HEK293 (cell line): ENCODE measurements around the gene RHOT2.
A peak's percentile ranks its signal among the peaks of the same experiment; 100 is the strongest.

Experiments
- AEBP2 ChIP-seq: fragments of 450-650 bp; formaldehyde crosslinking; IDR thresholded peaks from 2 replicates; pipeline ENCODE4 v1.5.1; 2016; ENCODE audit warnings: missing biosample characterization, missing genetic modification characterization, borderline replicate concordance
- ELK4 ChIP-seq: IDR thresholded peaks from 2 replicates; pipeline ENCODE4 v1.6.1; 2011; ENCODE audit warnings: mild to moderate bottlenecking, low read depth, low read length, borderline replicate concordance
- HIC1 ChIP-seq: fragments of 450-650 bp; formaldehyde crosslinking; IDR thresholded peaks from 2 replicates; pipeline ENCODE4 v1.5.1; 2016; ENCODE audit warnings: missing biosample characterization, missing genetic modification characterization
- HOXC10 ChIP-seq: sonication (generic); formaldehyde crosslinking; IDR thresholded peaks from 2 replicates; pipeline ENCODE4 v1.8.1; 2023; ENCODE audit warnings: mild to moderate bottlenecking, missing genetic modification reagents
- KLF1 ChIP-seq: fragments of 450-650 bp; formaldehyde crosslinking; IDR thresholded peaks from 2 replicates; pipeline ENCODE4 v1.5.1; 2016; ENCODE audit warnings: missing biosample characterization, missing genetic modification characterization
- KLF10 ChIP-seq: fragments of 450-650 bp; IDR thresholded peaks from 2 replicates; pipeline ENCODE4 v1.5.1; 2018; ENCODE audit warnings: missing biosample characterization, mild to moderate bottlenecking, missing genetic modification characterization
- KLF8 ChIP-seq: fragments of 450-650 bp; formaldehyde crosslinking; IDR thresholded peaks from 2 replicates; pipeline ENCODE4 v1.5.1; 2016; ENCODE audit warnings: missing biosample characterization, missing genetic modification characterization
- KLF9 ChIP-seq: fragments of 450-650 bp; formaldehyde crosslinking; IDR thresholded peaks from 2 replicates; pipeline ENCODE4 v1.5.1; 2016; ENCODE audit warnings: missing biosample characterization, missing genetic modification characterization, low read depth
- MYNN ChIP-seq: fragments of 450-650 bp; formaldehyde crosslinking; IDR thresholded peaks from 2 replicates; pipeline ENCODE4 v1.5.1; 2016; ENCODE audit warnings: missing biosample characterization, missing genetic modification characterization, borderline replicate concordance
- OSR2 ChIP-seq: fragments of 450-650 bp; formaldehyde crosslinking; IDR thresholded peaks from 2 replicates; pipeline ENCODE4 v1.5.1; 2016; ENCODE audit warnings: missing biosample characterization, missing genetic modification characterization
- REST ChIP-seq: fragments of 450-650 bp; formaldehyde crosslinking; IDR thresholded peaks from 2 replicates; pipeline ENCODE4 v1.5.1; 2016; ENCODE audit warnings: missing biosample characterization, missing genetic modification characterization
- SALL2 ChIP-seq: fragments of 450-650 bp; formaldehyde crosslinking; IDR thresholded peaks from 2 replicates; pipeline ENCODE4 v1.5.0; 2017; ENCODE audit warnings: missing biosample characterization, mild to moderate bottlenecking, missing genetic modification characterization, borderline replicate concordance
- SCRT1 ChIP-seq: fragments of 450-650 bp; formaldehyde crosslinking; IDR thresholded peaks from 2 replicates; pipeline ENCODE4 v1.5.1; 2016; ENCODE audit warnings: missing biosample characterization, missing genetic modification characterization, borderline replicate concordance
- SP7 ChIP-seq: fragments of 450-650 bp; formaldehyde crosslinking; IDR thresholded peaks from 2 replicates; pipeline ENCODE4 v1.5.1; 2016; ENCODE audit warnings: missing biosample characterization, missing genetic modification characterization
- TRIM28 ChIP-seq: IDR thresholded peaks from 2 replicates; pipeline ENCODE4 v1.6.1; 2011; ENCODE audit warnings: low read length, control low read depth, borderline replicate concordance
- ZBTB6 ChIP-seq: fragments of 450-650 bp; formaldehyde crosslinking; IDR thresholded peaks from 2 replicates; pipeline ENCODE4 v1.5.1; 2017; ENCODE audit warnings: missing biosample characterization, missing genetic modification characterization
- ZFP41 ChIP-seq: fragments of 450-650 bp; formaldehyde crosslinking; IDR thresholded peaks from 2 replicates; pipeline ENCODE4 v1.5.1; 2016; ENCODE audit warnings: missing biosample characterization, missing genetic modification characterization, borderline replicate concordance
- ZNF202 ChIP-seq: fragments of 450-650 bp; formaldehyde crosslinking; IDR thresholded peaks from 2 replicates; pipeline ENCODE4 v1.5.1; 2016; ENCODE audit warnings: missing biosample characterization, missing genetic modification characterization, borderline replicate concordance
- ZNF398 ChIP-seq: fragments of 450-650 bp; formaldehyde crosslinking; IDR thresholded peaks from 2 replicates; pipeline ENCODE4 v1.5.1; 2017; ENCODE audit warnings: missing biosample characterization, missing genetic modification characterization
- ZNF521 ChIP-seq: fragments of 450-650 bp; formaldehyde crosslinking; IDR thresholded peaks from 2 replicates; pipeline ENCODE4 v1.5.1; 2017; ENCODE audit warnings: missing biosample characterization, mild to moderate bottlenecking, missing genetic modification characterization
- ZNF548 ChIP-seq: fragments of 450-650 bp; formaldehyde crosslinking; IDR thresholded peaks from 2 replicates; pipeline ENCODE4 v1.5.1; 2016; ENCODE audit warnings: missing biosample characterization, missing genetic modification characterization
- ZNF660 ChIP-seq: fragments of 450-650 bp; IDR thresholded peaks from 2 replicates; pipeline ENCODE4 v1.5.1; 2018; ENCODE audit warnings: missing biosample characterization, mild to moderate bottlenecking, missing genetic modification characterization
- ZNF692 ChIP-seq: fragments of 450-650 bp; formaldehyde crosslinking; IDR thresholded peaks from 2 replicates; pipeline ENCODE4 v1.5.1; 2016; ENCODE audit warnings: missing biosample characterization, missing genetic modification characterization
- ZNF747 ChIP-seq: fragments of 450-650 bp; formaldehyde crosslinking; IDR thresholded peaks from 2 replicates; pipeline ENCODE4 v1.5.1; 2016; ENCODE audit warnings: missing biosample characterization, missing genetic modification characterization
- ZNF792 ChIP-seq: fragments of 450-650 bp; formaldehyde crosslinking; IDR thresholded peaks from 2 replicates; pipeline ENCODE4 v1.5.1; 2016; ENCODE audit warnings: missing biosample characterization, missing genetic modification characterization
- ZXDB ChIP-seq: fragments of 450-650 bp; formaldehyde crosslinking; IDR thresholded peaks from 2 replicates; pipeline ENCODE4 v1.5.1; 2016; ENCODE audit warnings: missing biosample characterization, missing genetic modification characterization

Gene RHOT2

GRCh38 chr16:720990-721764 is 53.2 kb downstream of the RHOT2 start, which contains the start of gene ANTKMT (continued):
- TF ChIP-seq ZNF692, result 0 out of 2 replicates have a peak, but pooled peaks have one; percentile 2
- no peak for TF ChIP-seq ZNF747 (tag by site-specific recombination)
- TF ChIP-seq OSR2, result peak; percentile 45; the same call in 1 of the 2 replicates
- TF ChIP-seq ZXDB (tag by site-specific recombination), result no peak
- peak; percentile 73; the same call in 1 of the 2 replicates for TF ChIP-seq KLF10 (tag by site-specific recombination)
- TF ChIP-seq KLF8 (tag by site-specific recombination), result peak; percentile 47; the same call in 1 of the 2 replicates
- peak; percentile 41; the same call in 1 of the 2 replicates for TF ChIP-seq ZNF398 (tag by site-specific recombination)
- TF ChIP-seq ZNF202 (tag by site-specific recombination), result no peak
- TF ChIP-seq AEBP2 (tag by site-specific recombination), result no peak
- peak; percentile 69; the same call in 1 of the 2 replicates for TF ChIP-seq HIC1
- TF ChIP-seq ELK4, result peak; percentile 38; the same call in 1 of the 2 replicates
- TF ChIP-seq ZBTB6, result peak; percentile 55; the same call in 1 of the 2 replicates
- TF ChIP-seq ZNF660 (tag by site-specific recombination), result peak; percentile 88
- TF ChIP-seq KLF1 (tag by site-specific recombination), result peak; percentile 75
- no peak for TF ChIP-seq SP7
- no peak for TF ChIP-seq ZNF521
- TF ChIP-seq SCRT1 (tag by site-specific recombination), result peak; percentile 78
- TF ChIP-seq SALL2 (tag by site-specific recombination), result no peak
- no peak for TF ChIP-seq ZNF792 (tag by site-specific recombination)
- TF ChIP-seq KLF9 (tag by site-specific recombination), result peak; percentile 52
- no peak for TF ChIP-seq REST (tag by site-specific recombination)
- TF ChIP-seq ZNF548 (tag by site-specific recombination), result no peak
- no peak for TF ChIP-seq MYNN (tag by site-specific recombination)
- 0 out of 2 replicates have a peak, but pooled peaks have one; percentile 34 for TF ChIP-seq HOXC10 (CRISPR knock-in tag)
- TF ChIP-seq ZFP41 (tag by site-specific recombination), result no peak
- TF ChIP-seq TRIM28, result peak; percentile 32; the same call in 1 of the 2 replicates
